ENCODE measurements around the gene SSBP3.
A peak's percentile ranks its signal among the peaks of the same experiment; 100 is the strongest.

SSBP3 gene

GRCh38 chr1:54384918-54385726, 21.1 kb downstream of the SSBP3 start:
- no peak overlapping the region for H2BK5ac ChIP-seq (ENCODE audit: low read depth, low read length, poor library complexity, severe bottlenecking)
- H3K9ac ChIP-seq (ENCODE audit: low read length): peak overlapping the region; percentile 55
- H3K9me3 ChIP-seq (ENCODE audit: control insufficient read depth, low read length): no peaks in the 10 kb centered on the region
- H3K18ac ChIP-seq (ENCODE audit: low read depth in 1 of 2, low read length in 2 of 2): peak overlapping the region; percentile 73 to 84
- no peak overlapping the region for H3K4me2 ChIP-seq (ENCODE audit: low read length, poor library complexity, severe bottlenecking)
- no peak overlapping the region for H2AFZ ChIP-seq (ENCODE audit: low read depth, low read length)
- peaks cover 37% of the 10 kb centered on the region for H3K79me1 ChIP-seq (replicated peaks; ENCODE audit: low read length, poor library complexity, severe bottlenecking)
- no peak overlapping the region for H2AK5ac ChIP-seq (ENCODE audit: low read length, severe bottlenecking)
- no peaks in the 10 kb centered on the region for H3K27me3 ChIP-seq (ENCODE audit: control insufficient read depth in 1 of 2, insufficient read depth in 1 of 2, low read length in 2 of 2)
- peak overlapping the region in 1 of 2 experiments; percentile 57 for H3K4ac ChIP-seq (ENCODE audit: low read depth in 1 of 2, low read length in 2 of 2)
- no peak overlapping the region for H3K14ac ChIP-seq (ENCODE audit: low read length in 2 of 2)
- H4K91ac ChIP-seq (ENCODE audit: low read length): peak overlapping the region; percentile 55
- peaks cover 25 to 27% of the 10 kb centered on the region in 2 experiments for H3K36me3 ChIP-seq (ENCODE audit: control insufficient read depth in 1 of 2, insufficient read depth in 2 of 2, low read depth in 1 of 2, low read length in 2 of 2)
- 25% methylated on average over 7 of the region's 7 CpGs for WGBS
- no peak overlapping the region for H2BK15ac ChIP-seq (ENCODE audit: low read depth, poor library complexity, severe bottlenecking)
- no peak overlapping the region for H3K23ac ChIP-seq (ENCODE audit: low read length in 2 of 2)
- no peak overlapping the region for H2BK120ac ChIP-seq (ENCODE audit: low read depth, low read length)
- peak overlapping the region in 1 of 2 experiments; percentile 18 for H2BK12ac ChIP-seq (ENCODE audit: low read length in 2 of 2)
- H4K8ac ChIP-seq (ENCODE audit: low read length): peak overlapping the region; percentile 91
- peak; percentile 47 for DNase-seq
- no peak overlapping the region for H3K27ac ChIP-seq (ENCODE audit: low read length, poor library complexity, severe bottlenecking)
- no peak overlapping the region for H3K4me3 ChIP-seq (ENCODE audit: insufficient read depth in 1 of 2, low read depth in 1 of 2, low read length in 2 of 2)
- H3K4me1 ChIP-seq (ENCODE audit: control insufficient read depth, insufficient read depth, low read depth, low read length): peaks cover 8% of the 10 kb centered on the region

- 95% methylated on average over 2 of the region's 2 CpGs for WGBS
- Histone ChIP-seq H4K91ac (ENCODE audit: low read length) (no peak overlapping the region), H3K4me2 (ENCODE audit: low read length, poor library complexity, severe bottlenecking) (no peak overlapping the region), H3K27me3 (ENCODE audit: control insufficient read depth in 1 of 2, insufficient read depth in 1 of 2, low read length in 2 of 2) (no peaks in the 10 kb centered on the region), H3K14ac (ENCODE audit: low read length in 2 of 2) (no peak overlapping the region), H3K23ac (ENCODE audit: low read length in 2 of 2) (no peak overlapping the region), H3K9ac (ENCODE audit: low read length) (peak overlapping the region; percentile 55), H3K36me3 (ENCODE audit: control insufficient read depth in 1 of 2, insufficient read depth in 2 of 2, low read depth in 1 of 2, low read length in 2 of 2) (peaks cover 25 to 29% of the 10 kb centered on the region in 2 experiments), H3K4me1 (ENCODE audit: control insufficient read depth, insufficient read depth, low read depth, low read length) (peaks cover 8% of the 10 kb centered on the region), H3K79me1 (replicated peaks; ENCODE audit: low read length, poor library complexity, severe bottlenecking) (peaks cover 39% of the 10 kb centered on the region), H2AK5ac (ENCODE audit: low read length, severe bottlenecking) (no peak overlapping the region), H3K4me3 (ENCODE audit: insufficient read depth in 1 of 2, low read depth in 1 of 2, low read length in 2 of 2) (no peak overlapping the region), H3K4ac (ENCODE audit: low read depth in 1 of 2, low read length in 2 of 2) (peak overlapping the region in 1 of 2 experiments; percentile 57), H2BK120ac (ENCODE audit: low read depth, low read length) (no peak overlapping the region), H2BK15ac (ENCODE audit: low read depth, poor library complexity, severe bottlenecking) (no peak overlapping the region), H2BK12ac (ENCODE audit: low read length in 2 of 2) (peak overlapping the region in 1 of 2 experiments; percentile 18), H3K9me3 (ENCODE audit: control insufficient read depth, low read length) (no peaks in the 10 kb centered on the region), H3K18ac (ENCODE audit: low read depth in 1 of 2, low read length in 2 of 2) (peak overlapping the region in 1 of 2 experiments; percentile 84), H2AFZ (ENCODE audit: low read depth, low read length) (no peak overlapping the region), H4K8ac (ENCODE audit: low read length) (no peak overlapping the region), H3K27ac (ENCODE audit: low read length, poor library complexity, severe bottlenecking) (no peak overlapping the region), H2BK5ac (ENCODE audit: low read depth, low read length, poor library complexity, severe bottlenecking) (no peak overlapping the region)
- no peak for DNase-seq
Measured at GRCh38 chr1:54384471-54384870, 21.7 kb downstream of the SSBP3 start.

GRCh38 chr1:54381524-54381923, 24.7 kb downstream of the SSBP3 start:
- Histone ChIP-seq H2AFZ (ENCODE audit: low read depth, low read length) (no peak overlapping the region), H3K4me2 (ENCODE audit: low read length, poor library complexity, severe bottlenecking) (no peak overlapping the region), H3K36me3 (ENCODE audit: control insufficient read depth in 1 of 2, insufficient read depth in 2 of 2, low read depth in 1 of 2, low read length in 2 of 2) (peaks cover 16 to 30% of the 10 kb centered on the region in 2 experiments), H3K18ac (ENCODE audit: low read depth in 1 of 2, low read length in 2 of 2) (no peak overlapping the region), H2BK15ac (ENCODE audit: low read depth, poor library complexity, severe bottlenecking) (no peak overlapping the region), H3K4me1 (ENCODE audit: control insufficient read depth, insufficient read depth, low read depth, low read length) (peaks cover 16% of the 10 kb centered on the region), H4K8ac (ENCODE audit: low read length) (peak overlapping the region; percentile 61), H3K79me1 (replicated peaks; ENCODE audit: low read length, poor library complexity, severe bottlenecking) (peaks cover 41% of the 10 kb centered on the region), H2BK120ac (ENCODE audit: low read depth, low read length) (no peak overlapping the region), H3K14ac (ENCODE audit: low read length in 2 of 2) (no peak overlapping the region), H4K91ac (ENCODE audit: low read length) (no peak overlapping the region), H3K9ac (ENCODE audit: low read length) (no peak overlapping the region), H3K27ac (ENCODE audit: low read length, poor library complexity, severe bottlenecking) (no peak overlapping the region), H3K27me3 (ENCODE audit: control insufficient read depth in 1 of 2, insufficient read depth in 1 of 2, low read length in 2 of 2) (no peaks in the 10 kb centered on the region), H2BK12ac (ENCODE audit: low read length in 2 of 2) (no peak overlapping the region), H3K23ac (ENCODE audit: low read length in 2 of 2) (no peak overlapping the region), H3K9me3 (ENCODE audit: control insufficient read depth, low read length) (no peaks in the 10 kb centered on the region), H3K4ac (ENCODE audit: low read depth in 1 of 2, low read length in 2 of 2) (no peak overlapping the region), H3K4me3 (ENCODE audit: insufficient read depth in 1 of 2, low read depth in 1 of 2, low read length in 2 of 2) (no peak overlapping the region), H2AK5ac (ENCODE audit: low read length, severe bottlenecking) (no peak overlapping the region), H2BK5ac (ENCODE audit: low read depth, low read length, poor library complexity, severe bottlenecking) (no peak overlapping the region)
- WGBS: 98% methylated on average over 4 of the region's 4 CpGs
- DNase-seq: no peak

GRCh38 chr1:54380290-54380882, 25.8 kb downstream of the SSBP3 start:
- no peak for DNase-seq
- H3K4me2 ChIP-seq (ENCODE audit: low read length, poor library complexity, severe bottlenecking): no peak overlapping the region
- WGBS: 95% methylated on average over 15 of the region's 15 CpGs
- peaks cover 16 to 24% of the 10 kb centered on the region in 2 experiments for H3K36me3 ChIP-seq (ENCODE audit: control insufficient read depth in 1 of 2, insufficient read depth in 2 of 2, low read depth in 1 of 2, low read length in 2 of 2)
- H3K27me3 ChIP-seq (ENCODE audit: control insufficient read depth in 1 of 2, insufficient read depth in 1 of 2, low read length in 2 of 2): no peaks in the 10 kb centered on the region
- no peak overlapping the region for H2BK15ac ChIP-seq (ENCODE audit: low read depth, poor library complexity, severe bottlenecking)
- no peak overlapping the region for H2AK5ac ChIP-seq (ENCODE audit: low read length, severe bottlenecking)
- H3K23ac ChIP-seq (ENCODE audit: low read length in 2 of 2): no peak overlapping the region
- no peak overlapping the region for H3K4ac ChIP-seq (ENCODE audit: low read depth in 1 of 2, low read length in 2 of 2)
- H3K4me3 ChIP-seq (ENCODE audit: insufficient read depth in 1 of 2, low read depth in 1 of 2, low read length in 2 of 2): no peak overlapping the region
- no peak overlapping the region for H2BK5ac ChIP-seq (ENCODE audit: low read depth, low read length, poor library complexity, severe bottlenecking)
- peaks cover 18% of the 10 kb centered on the region for H3K4me1 ChIP-seq (ENCODE audit: control insufficient read depth, insufficient read depth, low read depth, low read length)
- H3K18ac ChIP-seq (ENCODE audit: low read depth in 1 of 2, low read length in 2 of 2): no peak overlapping the region
- no peak overlapping the region for H4K8ac ChIP-seq (ENCODE audit: low read length)
- H3K9me3 ChIP-seq (ENCODE audit: control insufficient read depth, low read length): no peaks in the 10 kb centered on the region
- H4K91ac ChIP-seq (ENCODE audit: low read length): no peak overlapping the region
- H2BK12ac ChIP-seq (ENCODE audit: low read length in 2 of 2): no peak overlapping the region
- no peak overlapping the region for H3K9ac ChIP-seq (ENCODE audit: low read length)
- no peak overlapping the region for H2AFZ ChIP-seq (ENCODE audit: low read depth, low read length)
- no peak overlapping the region for H2BK120ac ChIP-seq (ENCODE audit: low read depth, low read length)
- peaks cover 39% of the 10 kb centered on the region for H3K79me1 ChIP-seq (replicated peaks; ENCODE audit: low read length, poor library complexity, severe bottlenecking)
- H3K27ac ChIP-seq (ENCODE audit: low read length, poor library complexity, severe bottlenecking): no peak overlapping the region
- no peak overlapping the region for H3K14ac ChIP-seq (ENCODE audit: low read length in 2 of 2)

Measured in mesenchymal stem cell (in vitro differentiated cells and primary cell).